ENCODE data around the gene KRT80.

GRCh38 chr12:52125476-52125900, 66.3 kb downstream of the KRT80 start:
- TF ChIP-seq CTCF (IDR thresholded peaks at IDR 0.05), result no peak
- no peak for TF ChIP-seq POLR2A (IDR thresholded peaks at IDR 0.05)
